HEK293 (cell line): ENCODE data around the gene CHRNA7.
"Not testable (repeated sequence)": the region's sequence is repeated elsewhere in the genome, so short reads cannot be mapped to it uniquely, and the experiment has no call there.

ENCODE experiments used
- CTCF ChIP-seq: fragments of 450-650 bp; formaldehyde crosslinking; IDR thresholded peaks from 2 replicates; pipeline ENCODE4 v1.5.1; 2016; ENCODE audit warnings: missing biosample characterization, missing genetic modification characterization
- MZF1 ChIP-seq: fragments of 450-650 bp; formaldehyde crosslinking; IDR thresholded peaks from 2 replicates; pipeline ENCODE4 v1.5.1; 2017; ENCODE audit warnings: missing biosample characterization, missing genetic modification characterization, borderline replicate concordance
- TRIM28 ChIP-seq: IDR thresholded peaks from 2 replicates; pipeline ENCODE4 v1.6.1; 2011; ENCODE audit warnings: low read length, control low read depth, borderline replicate concordance
- YY1 ChIP-seq: fragments of 450-650 bp; formaldehyde crosslinking; IDR thresholded peaks from 2 replicates; pipeline ENCODE4 v1.5.1; 2018; ENCODE audit warnings: missing biosample characterization, missing genetic modification characterization
- ZBTB20 ChIP-seq: fragments of 450-650 bp; formaldehyde crosslinking; IDR thresholded peaks from 2 replicates; pipeline ENCODE4 v1.5.1; 2016; ENCODE audit warnings: missing biosample characterization, missing genetic modification characterization
- ZBTB21 ChIP-seq: fragments of 450-650 bp; formaldehyde crosslinking; IDR thresholded peaks from 2 replicates; pipeline ENCODE4 v1.5.1; 2017; ENCODE audit warnings: missing biosample characterization, missing genetic modification characterization
- ZNF175 ChIP-seq: fragments of 450-650 bp; formaldehyde crosslinking; IDR thresholded peaks from 2 replicates; pipeline ENCODE4 v1.5.1; 2016; ENCODE audit warnings: missing biosample characterization, missing genetic modification characterization
- ZNF324 ChIP-seq: fragments of 450-650 bp; formaldehyde crosslinking; IDR thresholded peaks from 2 replicates; pipeline ENCODE4 v1.5.1; 2016; ENCODE audit warnings: missing biosample characterization, missing genetic modification characterization
- ZNF37A ChIP-seq: fragments of 450-650 bp; IDR thresholded peaks from 2 replicates; pipeline ENCODE4 v1.5.1; 2018; ENCODE audit warnings: missing biosample characterization, missing genetic modification characterization
- ZNF416 ChIP-seq: fragments of 450-650 bp; formaldehyde crosslinking; IDR thresholded peaks from 2 replicates; pipeline ENCODE4 v1.5.1; 2016; ENCODE audit warnings: missing biosample characterization, missing genetic modification characterization
- ZNF561 ChIP-seq: fragments of 450-650 bp; IDR thresholded peaks from 2 replicates; pipeline ENCODE4 v1.5.1; 2018; ENCODE audit warnings: missing biosample characterization, missing genetic modification characterization, borderline replicate concordance

- not testable (repeated sequence) for TF ChIP-seq MZF1 (tag by site-specific recombination); ZBTB20 (tag by site-specific recombination); ZNF175 (tag by site-specific recombination); ZNF561 (tag by site-specific recombination); YY1 (tag by site-specific recombination); CTCF (tag by site-specific recombination); ZNF324; ZNF416 (tag by site-specific recombination); ZNF37A (tag by site-specific recombination); TRIM28; ZBTB21 (tag by site-specific recombination)
Observed at GRCh38 chr15:32162143-32162542, 131.8 kb downstream of the CHRNA7 start.
